Activated gamma-delta T cell (primary cell): ENCODE measurements around the gene WDR74.
A peak's percentile ranks its signal among the peaks of the same experiment; 100 is the strongest.

Experiments
- DNase-seq: peaks from one replicate; lab custom pipeline; 2025; lab: John Stamatoyannopoulos, UW

WDR74 gene

DNA sequence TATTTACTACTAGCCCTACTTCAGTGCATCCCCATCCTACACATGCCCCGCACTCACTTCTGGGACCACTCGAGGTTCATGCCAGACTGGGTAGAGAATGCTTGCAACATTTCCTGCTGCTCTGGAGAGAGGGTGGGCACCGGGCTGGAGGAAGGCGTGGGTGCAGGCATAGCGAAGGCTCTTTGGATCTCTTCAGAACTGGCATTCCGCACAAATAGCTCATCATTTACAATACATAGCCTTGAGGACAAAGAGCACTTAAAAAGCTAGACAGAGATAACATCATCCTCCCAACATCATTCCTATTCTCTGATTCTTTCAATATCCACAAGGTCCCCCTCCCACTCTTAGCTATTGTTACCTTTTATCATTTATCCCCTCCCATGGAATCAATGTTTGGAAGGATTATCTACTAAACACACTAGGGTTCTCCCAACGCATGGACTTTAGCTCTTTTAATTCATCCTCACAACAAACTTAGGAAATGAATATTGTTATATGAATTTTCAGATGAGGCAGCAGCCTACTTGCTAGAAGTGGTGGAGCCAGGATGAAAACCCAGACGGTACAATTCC lies 45.1 kb downstream of the WDR74 start:
- no peak for DNase-seq

GRCh38 chr11:62792202-62792575 lies 47.2 kb downstream of the WDR74 start:
- DNase-seq, result peak; percentile 20

- DNase-seq, result peak; percentile 82
Measured at GRCh38 chr11:62791501-62792201, 47.7 kb downstream of the WDR74 start, which contains the start of gene TMEM223. Gene TMEM223 (minus strand): TSS chr11:62792006. CDS start chr11:62791994, 12 bp downstream.

GRCh38 chr11:62789576-62789975 lies 49.8 kb downstream of the WDR74 start:
- DNase-seq, result no peak

- DNase-seq, result no peak
Measured at GRCh38 chr11:62788991-62789390, 50.4 kb downstream of the WDR74 start.

DNA sequence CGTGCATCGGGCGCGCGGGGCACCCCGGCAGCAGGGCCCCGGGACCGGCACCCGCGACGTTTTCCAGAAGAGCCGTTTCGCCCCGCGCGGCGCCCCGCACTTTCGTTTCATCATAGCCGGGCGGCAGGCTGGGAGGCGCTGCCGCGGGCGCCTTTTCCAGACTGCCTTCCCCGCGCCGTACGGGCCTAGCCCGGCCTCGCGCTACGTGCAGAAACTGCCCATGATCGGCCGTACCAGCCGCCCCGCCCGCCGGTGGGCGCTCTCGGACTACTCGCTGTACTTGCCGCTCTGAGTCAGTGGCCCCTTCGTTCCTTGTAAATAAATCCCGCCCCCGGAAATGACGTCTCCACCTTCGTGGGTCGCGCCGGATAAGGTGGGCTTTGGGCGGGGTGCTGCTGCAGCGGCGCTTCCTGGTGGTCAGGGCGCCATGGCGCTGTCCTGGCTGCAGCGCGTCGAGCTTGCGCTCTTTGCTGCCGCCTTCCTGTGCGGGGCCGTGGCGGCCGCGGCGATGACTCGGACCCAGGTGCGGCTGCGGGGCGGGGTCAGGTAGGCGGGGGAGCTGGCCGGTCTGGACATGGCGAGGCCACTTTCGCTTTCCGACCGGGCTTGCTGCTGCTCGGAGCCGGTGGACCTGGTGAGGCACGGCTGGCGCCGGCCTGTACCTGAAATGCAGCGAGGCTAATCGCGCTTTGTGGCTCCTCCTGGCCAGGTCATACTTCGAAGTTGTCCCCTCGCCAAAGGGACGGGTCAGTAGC lies 52.2 kb downstream of the WDR74 start, which contains the start of gene TMEM179B:
TSS of gene TMEM179B (plus strand) at position 398 of the 755 bp plus-strand sequence. CDS start at position 428, 30 bp downstream.
- peak; percentile 85 for DNase-seq

GRCh38 chr11:62786318-62787004 lies 52.9 kb downstream of the WDR74 start:
- DNase-seq, result peak; percentile 70
